K562 (cell line): ENCODE measurements around the gene HOGA1. TPM values are rescaled to one million over a fixed set of nuclear protein-coding genes. Genes with fewer than 3 reads are reported as not detected.

Experiments used
- HDAC2 ChIP-seq: fragments of 450-650 bp; IDR thresholded peaks from 2 replicates; pipeline ENCODE4 v1.6.1; 2016; ENCODE audit warnings: mild to moderate bottlenecking
- MXI1 ChIP-seq: IDR thresholded peaks from 2 replicates; pipeline ENCODE4 v1.6.1; 2011; ENCODE audit warnings: low read depth, mild to moderate bottlenecking, improper control_type of control experiment, low read length
- NFIX ChIP-seq: fragments of 250-450 bp; sonication (Bioruptor Pico); IDR thresholded peaks from 2 replicates; pipeline ENCODE4 v1.4.0; 2020; ENCODE audit warnings: low read depth, mild to moderate bottlenecking, moderate library complexity
- NR2C1 ChIP-seq, 2 experiments: fragments of 450-650 bp; IDR thresholded peaks; 2 replicates each; pipeline ENCODE4 v1.6.1; 2017; ENCODE audit warnings: mild to moderate bottlenecking in 2 of 2, antibody characterized with exemption in 1 of 2, inconsistent platforms in 1 of 2, missing compliant biosample characterization in 1 of 2, missing genetic modification characterization in 1 of 2
- PKNOX1 ChIP-seq: fragments of 450-650 bp; IDR thresholded peaks from 2 replicates; pipeline ENCODE4 v1.6.1; 2016
- PML ChIP-seq: IDR thresholded peaks from 2 replicates; pipeline ENCODE4 v1.6.1; 2012; ENCODE audit warnings: low read length, inconsistent platforms
- PRPF4 ChIP-seq: fragments of 200-400 bp; formaldehyde crosslinking; IDR thresholded peaks from one replicate; pipeline ENCODE4 v1.6.1; 2017; ENCODE audit warnings: low read length, low read depth, mild to moderate bottlenecking; ENCODE audit not compliant: insufficient read depth, poor library complexity, severe bottlenecking
- PTRF ChIP-seq: fragments of 450-650 bp; IDR thresholded peaks from 2 replicates; pipeline ENCODE4 v1.6.1; 2016; ENCODE audit warnings: mild to moderate bottlenecking, missing genetic modification characterization, missing compliant biosample characterization
- SAP30 ChIP-seq: fragments of 200-600 bp; sonication (generic); IDR thresholded peaks from 2 replicates; pipeline ENCODE4 v1.6.1; 2012; ENCODE audit warnings: borderline replicate concordance, low read depth, mild to moderate bottlenecking, moderate library complexity, low read length, control low read depth, inconsistent platforms; ENCODE audit not compliant: insufficient read depth, poor library complexity, severe bottlenecking
- SIN3A ChIP-seq, 2 experiments: fragments of 150-350 bp in 1 of 2; IDR thresholded peaks; 2 replicates each; pipeline ENCODE4 v1.6.1; 2011 to 2016; ENCODE audit warnings: borderline replicate concordance in 2 of 2, low read depth in 2 of 2, low read length in 2 of 2, mild to moderate bottlenecking in 2 of 2, moderate library complexity in 2 of 2; ENCODE audit not compliant: control insufficient read depth in 1 of 2
- STAT5B ChIP-seq: fragments of 250-450 bp; sonication (Bioruptor Pico); IDR thresholded peaks from 2 replicates; pipeline ENCODE4 v1.8.0; 2021; ENCODE audit warnings: mild to moderate bottlenecking, inconsistent platforms
- TAF7 ChIP-seq: fragments of 450-650 bp; IDR thresholded peaks from 2 replicates; pipeline ENCODE4 v1.6.1; 2016; ENCODE audit warnings: missing genetic modification characterization, missing compliant biosample characterization
- TBP ChIP-seq: optimal IDR thresholded peaks from 2 replicates; pipeline ENCODE3; 2011; ENCODE audit warnings: low read depth, low read length, improper control_type of control experiment
- ZFX ChIP-seq: sonication (generic); formaldehyde crosslinking; IDR thresholded peaks from 2 replicates; pipeline ENCODE4 v1.8.0; 2022; ENCODE audit warnings: mild to moderate bottlenecking, missing genetic modification reagents, moderate library complexity
- ZNF324 ChIP-seq: fragments of 250-450 bp; sonication (Bioruptor Pico); IDR thresholded peaks from 2 replicates; pipeline ENCODE4 v1.4.0; 2020; ENCODE audit warnings: mild to moderate bottlenecking
- ZNF75A ChIP-seq: fragments of 450-650 bp; formaldehyde crosslinking; IDR thresholded peaks from 2 replicates; pipeline ENCODE4 v1.4.0; 2020; ENCODE audit warnings: mild to moderate bottlenecking
- polyA plus RNA-seq, 8 experiments: library from polyadenylated mRNA; depleted of rRNA in 4 of 8; stranded (reverse) in 5 of 8; unstranded in 3 of 8; fragments of >200 nt; fragmentation: Nextera tagmentation in 2 of 8; fragmentation: Illumina TruSeq in 1 of 8; extraction: Ambion mirVana in 2 of 8; extraction: Trizol in 1 of 8; gene quantifications; 2 replicates each; pipeline versions ENCODE4 v1.2.1 to v1.2.3, GENCODE V29; 2011 to 2014; ENCODE audit warnings: inconsistent platforms in 1 of 8, missing spikeins in 1 of 8
- total RNA-seq, 7 experiments: library from RNA; depleted of rRNA in 6 of 7; stranded (reverse); fragments of >200 nt in 6 of 7; fragmentation: Illumina TruSeq in 2 of 7; extraction: Trizol in 2 of 7; gene quantifications; 2 replicates each; pipeline versions ENCODE4 v1.2.1 to v1.2.3, GENCODE V29; 2011 to 2021; ENCODE audit warnings: low replicate concordance in 1 of 7
- TF ChIP-seq, protein P1 (sequence below), 2 experiments: fragments of 450-650 bp; IDR thresholded peaks; 2 replicates each; pipeline ENCODE4 v1.6.1; 2016; ENCODE audit warnings: mild to moderate bottlenecking in 2 of 2, borderline replicate concordance in 1 of 2, low read depth in 1 of 2, moderate library complexity in 1 of 2
- TF ChIP-seq, protein P2 (sequence below): IDR thresholded peaks from 2 replicates; pipeline ENCODE4 v1.6.1; 2011; ENCODE audit not compliant: insufficient read length; ENCODE audit errors: extremely low read depth

The HOGA1 gene
- total and polyA plus RNA-seq, 9 of the 15 experiments (the other 6 are each of a cell fraction or from before 2014, with no cell fraction given) = not detected

DNA sequence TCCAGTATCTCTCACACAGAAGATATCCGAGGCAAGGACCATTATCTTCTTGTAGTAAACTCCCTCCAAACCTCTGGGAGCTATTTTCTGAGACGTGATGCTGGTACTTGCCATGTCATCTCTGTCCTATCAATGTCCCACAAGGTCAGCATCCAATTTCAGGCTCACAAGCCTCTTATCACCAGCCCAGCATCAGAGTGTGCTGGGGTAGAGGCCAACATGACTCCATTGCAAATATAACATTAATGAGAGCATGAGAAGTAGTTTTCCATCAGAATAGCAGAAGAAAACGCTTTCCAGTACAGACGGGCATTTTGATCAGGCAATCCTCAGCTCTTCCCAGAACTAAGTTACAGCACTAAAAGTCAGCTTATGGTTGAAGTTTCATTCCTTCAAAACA is 43.5 kb downstream of the HOGA1 start (continued):
- TF ChIP-seq, protein P1, sequence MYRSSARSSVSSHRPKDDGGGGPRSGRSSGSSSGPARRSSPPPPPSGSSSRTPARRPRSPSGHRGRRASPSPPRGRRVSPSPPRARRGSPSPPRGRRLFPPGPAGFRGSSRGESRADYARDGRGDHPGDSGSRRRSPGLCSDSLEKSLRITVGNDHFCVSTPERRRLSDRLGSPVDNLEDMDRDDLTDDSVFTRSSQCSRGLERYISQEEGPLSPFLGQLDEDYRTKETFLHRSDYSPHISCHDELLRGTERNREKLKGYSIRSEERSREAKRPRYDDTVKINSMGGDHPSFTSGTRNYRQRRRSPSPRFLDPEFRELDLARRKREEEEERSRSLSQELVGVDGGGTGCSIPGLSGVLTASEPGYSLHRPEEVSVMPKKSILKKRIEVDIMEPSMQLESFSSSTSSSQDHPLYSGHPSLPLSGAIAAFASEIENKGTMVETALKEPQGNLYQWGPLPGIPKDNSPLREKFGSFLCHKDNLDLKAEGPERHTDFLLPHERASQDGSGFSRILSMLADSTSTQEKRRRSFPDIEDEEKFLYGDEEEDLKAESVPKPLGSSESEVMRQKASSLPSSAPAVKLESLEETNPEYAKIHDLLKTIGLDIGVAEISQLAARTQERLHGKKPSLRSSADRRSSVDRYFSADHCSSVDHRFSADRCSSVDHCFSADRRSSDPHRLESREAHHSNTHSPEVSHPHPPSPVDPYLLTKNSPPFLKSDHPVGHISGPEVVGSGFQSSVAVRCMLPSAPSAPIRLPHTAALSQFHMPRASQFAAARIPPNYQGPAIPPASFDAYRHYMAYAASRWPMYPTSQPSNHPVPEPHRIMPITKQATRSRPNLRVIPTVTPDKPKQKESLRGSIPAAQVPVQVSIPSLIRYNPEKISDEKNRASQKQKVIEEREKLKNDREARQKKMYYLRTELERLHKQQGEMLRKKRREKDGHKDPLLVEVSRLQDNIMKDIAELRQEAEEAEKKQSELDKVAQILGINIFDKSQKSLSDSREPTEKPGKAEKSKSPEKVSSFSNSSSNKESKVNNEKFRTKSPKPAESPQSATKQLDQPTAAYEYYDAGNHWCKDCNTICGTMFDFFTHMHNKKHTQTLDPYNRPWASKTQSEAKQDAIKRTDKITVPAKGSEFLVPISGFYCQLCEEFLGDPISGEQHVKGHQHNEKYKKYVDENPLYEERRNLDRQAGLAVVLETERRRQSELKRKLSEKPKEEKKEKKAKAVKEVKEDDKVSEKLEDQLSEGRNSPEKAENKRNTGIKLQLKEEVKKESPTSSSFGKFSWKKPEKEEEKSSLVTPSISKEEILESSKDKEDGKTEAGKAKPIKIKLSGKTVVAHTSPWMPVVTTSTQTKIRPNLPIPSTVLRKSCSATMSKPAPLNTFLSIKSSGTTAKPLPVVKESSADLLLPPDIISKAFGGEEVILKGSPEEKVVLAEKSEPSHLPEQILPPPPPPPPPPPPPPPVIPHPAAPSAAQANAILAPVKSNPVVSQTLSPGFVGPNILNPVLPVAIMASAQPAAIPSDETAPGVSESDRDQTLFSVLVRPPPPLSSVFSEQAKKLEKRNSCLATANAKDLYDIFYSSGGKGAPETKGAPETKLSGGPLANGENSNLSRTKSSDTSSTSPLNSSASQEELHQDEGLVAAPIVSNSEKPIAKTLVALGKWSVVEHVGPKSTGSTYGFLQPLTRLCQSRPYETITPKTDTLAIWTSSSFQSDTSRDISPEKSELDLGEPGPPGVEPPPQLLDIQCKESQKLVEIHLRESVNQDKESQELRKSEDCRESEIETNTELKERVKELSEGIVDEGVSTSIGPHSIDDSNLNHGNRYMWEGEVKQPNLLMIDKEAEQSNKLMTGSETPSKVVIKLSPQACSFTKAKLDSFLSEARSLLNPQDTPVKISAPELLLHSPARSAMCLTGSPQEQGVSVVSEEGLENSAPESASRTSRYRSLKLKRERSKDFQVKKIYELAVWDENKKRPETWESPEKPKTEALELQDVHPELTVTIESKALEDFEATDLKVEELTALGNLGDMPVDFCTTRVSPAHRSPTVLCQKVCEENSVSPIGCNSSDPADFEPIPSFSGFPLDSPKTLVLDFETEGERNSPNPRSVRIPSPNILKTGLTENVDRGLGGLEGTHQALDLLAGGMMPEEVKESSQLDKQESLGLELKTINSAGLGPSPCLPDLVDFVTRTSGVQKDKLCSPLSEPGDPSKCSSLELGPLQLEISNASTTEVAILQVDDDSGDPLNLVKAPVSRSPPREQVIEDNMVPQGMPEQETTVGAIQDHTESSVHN (IDR thresholded peaks at IDR 0.05; ENCODE audit: borderline replicate concordance in 1 of 2, low read depth in 1 of 2) = no peak
- TF ChIP-seq TAF7 (tag) (no peak), ZNF324 (CRISPR knock-in tag) (no peak), NFIX (CRISPR knock-in tag) (no peak), ZFX (CRISPR knock-in tag) (no peak), SAP30 (no peak), NR2C1 (IDR thresholded peaks at IDR 0.05) (no peak), NR2C1 (tag; IDR thresholded peaks at IDR 0.05) (peak; percentile 54; the same call in 1 of the 2 replicates), PKNOX1 (0 out of 2 replicates have a peak, but pooled peaks have one; percentile 12), SIN3A (IDR thresholded peaks at IDR 0.05; ENCODE audit: borderline replicate concordance in 2 of 2, control insufficient read depth in 1 of 2, low read depth in 2 of 2, low read length in 2 of 2) (no peak), MXI1 (no peak), PRPF4 (no peak), PTRF (tag) (peak; percentile 82; the same call in 1 of the 2 replicates), HDAC2 (peak; percentile 55), ZNF75A (CRISPR knock-in tag) (no peak), TBP (no peak), PML (no peak), STAT5B (CRISPR knock-in tag) (no peak)
- TF ChIP-seq, protein P2, sequence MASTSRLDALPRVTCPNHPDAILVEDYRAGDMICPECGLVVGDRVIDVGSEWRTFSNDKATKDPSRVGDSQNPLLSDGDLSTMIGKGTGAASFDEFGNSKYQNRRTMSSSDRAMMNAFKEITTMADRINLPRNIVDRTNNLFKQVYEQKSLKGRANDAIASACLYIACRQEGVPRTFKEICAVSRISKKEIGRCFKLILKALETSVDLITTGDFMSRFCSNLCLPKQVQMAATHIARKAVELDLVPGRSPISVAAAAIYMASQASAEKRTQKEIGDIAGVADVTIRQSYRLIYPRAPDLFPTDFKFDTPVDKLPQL = no peak
